Breast epithelium (tissue), 4 donors: Measurements from ENCODE around the gene STAT6. TPM values are rescaled to one million over a fixed set of nuclear protein-coding genes. Genes with fewer than 3 reads are reported as not detected.

ENCODE experiments used
- DNase-seq, 2 donors: peaks; one replicate each; pipeline ENCODE4 v3.0.0-alpha.2; 2019; ENCODE audit warnings: low spot score in 2 of 2
- H3K27ac ChIP-seq, 2 donors: fragments of 200-600 bp; sonication (generic) in 1 of 2; one replicate each; pipeline ENCODE4 v1.5.1; 2016 to 2019; ENCODE audit warnings: mild to moderate bottlenecking in 1 of 2
- H3K27me3 ChIP-seq, 2 donors: fragments of 200-600 bp; sonication (generic) in 1 of 2; one replicate each; pipeline versions ENCODE4 v1.5.1 to v1.6.0; 2017 to 2019; ENCODE audit warnings: control low read depth in 1 of 2, mild to moderate bottlenecking in 1 of 2
- H3K36me3 ChIP-seq: fragments of 200-600 bp; one replicate; pipeline ENCODE4 v1.5.1; 2019
- H3K4me1 ChIP-seq, 2 donors: fragments of 200-600 bp; sonication (generic); one replicate each; pipeline ENCODE4 v1.5.1; 2016 to 2019; ENCODE audit warnings: control low read depth in 1 of 2
- H3K4me3 ChIP-seq, 3 donors: fragments of 200-600 bp; sonication (generic); 1 replicate in 2 of 3; 2 replicates in 1 of 3; pipeline ENCODE4 v1.5.1; 2016 to 2019; ENCODE audit warnings: mild to moderate bottlenecking in 3 of 3, moderate library complexity in 2 of 3
- H3K9me3 ChIP-seq, 2 donors: fragments of 200-600 bp; sonication (generic) in 1 of 2; one replicate each; pipeline ENCODE4 v1.5.1; 2016 to 2019; ENCODE audit warnings: control low read depth in 1 of 2
- POLR2A ChIP-seq: fragments of 450-650 bp; IDR thresholded peaks from one replicate; pipeline ENCODE4 v1.6.1; 2016; ENCODE audit warnings: antibody characterized with exemption, mild to moderate bottlenecking, moderate library complexity
- POLR2AphosphoS5 ChIP-seq, 3 donors: sonication (generic); formaldehyde crosslinking; IDR thresholded peaks; one replicate each; pipeline ENCODE4 v1.6.1; 2017; ENCODE audit warnings: antibody characterized with exemption in 3 of 3
- intact Hi-C: fragments of 100-400 bp; cut with DNase I; formaldehyde crosslinking; loops from one replicate; pipeline ENCODE4 v1.15.1; 2023; ENCODE audit warnings: low total_unique reads
- total RNA-seq, 3 donors: library from RNA; depleted of rRNA; stranded (reverse); fragments of >200 nt; gene quantifications; one replicate each; pipeline ENCODE4 v1.1.0, GENCODE V29; 2016
- TF ChIP-seq, protein P1 (sequence below), 3 donors: fragments of 450-650 bp; IDR thresholded peaks; one replicate each; pipeline ENCODE4 v1.5.1; 2016 to 2017; ENCODE audit warnings: antibody characterized with exemption in 3 of 3, mild to moderate bottlenecking in 3 of 3, moderate library complexity in 3 of 3

STAT6 gene
- total RNA-seq, 3 donors from 2014 or later, result 139 to 147 (median 146) TPM

GRCh38 chr12:57143454-57143853 lies 32.3 kb upstream of the STAT6 start:
- no peak for DNase-seq
- intact Hi-C loops, result no loop called here
- H3K27me3 ChIP-seq, result no peaks in the 10 kb centered on the region
- H3K4me1 ChIP-seq, result peaks cover 0 to under 1% of the 10 kb centered on the region in 2 donors
- TF ChIP-seq, protein P1, sequence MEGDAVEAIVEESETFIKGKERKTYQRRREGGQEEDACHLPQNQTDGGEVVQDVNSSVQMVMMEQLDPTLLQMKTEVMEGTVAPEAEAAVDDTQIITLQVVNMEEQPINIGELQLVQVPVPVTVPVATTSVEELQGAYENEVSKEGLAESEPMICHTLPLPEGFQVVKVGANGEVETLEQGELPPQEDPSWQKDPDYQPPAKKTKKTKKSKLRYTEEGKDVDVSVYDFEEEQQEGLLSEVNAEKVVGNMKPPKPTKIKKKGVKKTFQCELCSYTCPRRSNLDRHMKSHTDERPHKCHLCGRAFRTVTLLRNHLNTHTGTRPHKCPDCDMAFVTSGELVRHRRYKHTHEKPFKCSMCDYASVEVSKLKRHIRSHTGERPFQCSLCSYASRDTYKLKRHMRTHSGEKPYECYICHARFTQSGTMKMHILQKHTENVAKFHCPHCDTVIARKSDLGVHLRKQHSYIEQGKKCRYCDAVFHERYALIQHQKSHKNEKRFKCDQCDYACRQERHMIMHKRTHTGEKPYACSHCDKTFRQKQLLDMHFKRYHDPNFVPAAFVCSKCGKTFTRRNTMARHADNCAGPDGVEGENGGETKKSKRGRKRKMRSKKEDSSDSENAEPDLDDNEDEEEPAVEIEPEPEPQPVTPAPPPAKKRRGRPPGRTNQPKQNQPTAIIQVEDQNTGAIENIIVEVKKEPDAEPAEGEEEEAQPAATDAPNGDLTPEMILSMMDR (IDR thresholded peaks at IDR 0.05), result no peak
- TF ChIP-seq POLR2A, result no peak
- no peak for TF ChIP-seq POLR2AphosphoS5 (IDR thresholded peaks at IDR 0.05)
- H3K9me3 ChIP-seq, result no peaks in the 10 kb centered on the region
- no peak overlapping the region for H3K4me3 ChIP-seq
- no peaks in the 10 kb centered on the region for H3K36me3 ChIP-seq
- peak overlapping the region; percentile 61 to 89 for H3K27ac ChIP-seq

DNA sequence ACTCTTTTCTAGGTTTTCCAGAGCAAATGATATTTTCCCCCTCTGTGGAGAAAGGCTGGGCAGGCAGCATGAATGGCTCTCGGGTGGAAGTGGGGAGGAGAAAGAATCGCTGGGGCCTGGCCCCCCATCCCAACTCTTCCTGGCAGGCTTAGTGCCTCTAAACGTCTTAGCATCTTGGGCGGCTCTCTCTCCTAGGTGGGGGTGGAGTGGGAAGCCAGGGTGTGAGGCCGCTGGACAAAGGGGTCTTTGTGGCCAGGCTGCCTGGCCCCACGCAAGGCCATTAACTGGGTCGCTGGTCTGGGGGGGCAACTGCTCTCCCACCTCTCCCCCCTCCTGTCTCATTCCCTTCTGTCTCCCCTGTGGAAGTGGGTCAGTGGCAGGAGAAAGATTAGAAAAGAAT lies 31.6 kb upstream of the STAT6 start:
- DNase-seq, result no peak
- Histone ChIP-seq H3K36me3 (no peaks in the 10 kb centered on the region), H3K4me1 (no peaks in the 10 kb centered on the region), H3K27ac (peak overlapping the region; percentile 61 to 89), H3K9me3 (no peaks in the 10 kb centered on the region), H3K4me3 (peak overlapping the region in 1 of 3 donors; percentile 28), H3K27me3 (no peaks in the 10 kb centered on the region)
- TF ChIP-seq POLR2A, result no peak
- no peak for TF ChIP-seq POLR2AphosphoS5 (IDR thresholded peaks at IDR 0.05)
- TF ChIP-seq, protein P1 (IDR thresholded peaks at IDR 0.05), result no peak
- intact Hi-C loops, result no loop called here

GRCh38 chr12:57142121-57142520 lies 31.0 kb upstream of the STAT6 start:
- intact Hi-C loops, result no loop called here
- H3K4me1 ChIP-seq, result no peaks in the 10 kb centered on the region
- H3K36me3 ChIP-seq, result no peaks in the 10 kb centered on the region
- H3K27ac ChIP-seq, result peak overlapping the region; percentile 61 to 89
- DNase-seq, result no peak
- no peaks in the 10 kb centered on the region for H3K9me3 ChIP-seq
- TF ChIP-seq, protein P1 (IDR thresholded peaks at IDR 0.05), result no peak
- TF ChIP-seq POLR2A, result no peak
- TF ChIP-seq POLR2AphosphoS5 (IDR thresholded peaks at IDR 0.05), result no peak
- peak overlapping the region in 1 of 3 donors; percentile 28 for H3K4me3 ChIP-seq
- H3K27me3 ChIP-seq, result no peaks in the 10 kb centered on the region

DNA sequence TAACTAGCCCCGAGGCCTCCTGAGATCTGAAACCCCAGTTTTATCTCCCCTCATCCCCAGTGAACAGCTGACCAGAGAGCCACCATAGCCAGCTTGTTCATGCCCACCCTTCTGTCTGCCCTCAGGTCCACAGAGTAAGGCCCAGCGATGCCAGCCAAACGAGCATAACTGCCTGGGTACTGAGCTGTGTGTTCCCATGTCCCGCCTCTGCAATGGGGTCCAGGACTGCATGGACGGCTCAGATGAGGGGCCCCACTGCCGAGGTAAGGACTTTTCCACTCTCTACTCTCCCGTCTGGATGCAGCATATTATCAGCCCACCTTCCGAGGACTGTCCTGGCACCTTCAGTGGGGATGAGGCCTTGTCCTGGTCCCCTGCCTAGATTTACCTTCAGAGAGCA lies 30.1 kb upstream of the STAT6 start:
- no peaks in the 10 kb centered on the region for H3K9me3 ChIP-seq
- H3K36me3 ChIP-seq, result no peaks in the 10 kb centered on the region
- no peak overlapping the region for H3K4me3 ChIP-seq
- H3K4me1 ChIP-seq, result no peaks in the 10 kb centered on the region
- intact Hi-C loops, result no loop called here
- H3K27me3 ChIP-seq, result no peaks in the 10 kb centered on the region
- no peak for DNase-seq
- peak overlapping the region; percentile 61 to 89 for H3K27ac ChIP-seq
- TF ChIP-seq POLR2A (no peak), POLR2AphosphoS5 (IDR thresholded peaks at IDR 0.05) (no peak)
- TF ChIP-seq, protein P1 (IDR thresholded peaks at IDR 0.05), result no peak

- H3K27me3 ChIP-seq, result no peaks in the 10 kb centered on the region
- no peaks in the 10 kb centered on the region for H3K4me1 ChIP-seq
- H3K27ac ChIP-seq, result peak overlapping the region in 1 of 2 donors; percentile 93
- TF ChIP-seq POLR2A (no peak), POLR2AphosphoS5 (IDR thresholded peaks at IDR 0.05) (peak in 1 of 3 donors; percentile 32)
- TF ChIP-seq, protein P1 (IDR thresholded peaks at IDR 0.05), result no peak
- H3K9me3 ChIP-seq, result no peaks in the 10 kb centered on the region
- DNase-seq, result no peak
- no peaks in the 10 kb centered on the region for H3K36me3 ChIP-seq
- H3K4me3 ChIP-seq, result peak overlapping the region in 1 of 3 donors; percentile 11
- intact Hi-C loops, result no loop called here
Observed at GRCh38 chr12:57139796-57140649, 28.9 kb upstream of the STAT6 start.
